Immature natural killer cell (primary cell): Measurements from ENCODE around the gene WDR1. TPM values are rescaled to one million over a fixed set of nuclear protein-coding genes. Genes with fewer than 3 reads are reported as not detected.

ENCODE experiments used
- DNase-seq, 3 donors: peaks; one replicate each; pipeline ENCODE4 v3.0.0; 2022; ENCODE audit warnings: mixed read lengths in 1 of 3
- H3K27ac Mint-ChIP-seq, 6 donors: one replicate each; pipeline ENCODE4 v1.8.0; 2020; ENCODE audit warnings: mixed read lengths in 6 of 6, mild to moderate bottlenecking in 5 of 6, inconsistent platforms in 4 of 6, moderate library complexity in 3 of 6
- H3K27me3 Mint-ChIP-seq, 3 donors: one replicate each; pipeline ENCODE4 v1.8.0; 2020 to 2021; ENCODE audit warnings: low read depth in 3 of 3, mild to moderate bottlenecking in 3 of 3, mixed read lengths in 3 of 3, moderate library complexity in 3 of 3, inconsistent platforms in 1 of 3
- H3K36me3 Mint-ChIP-seq, 3 donors: one replicate each; pipeline ENCODE4 v1.8.0; 2020; ENCODE audit warnings: mixed read lengths in 3 of 3, inconsistent platforms in 2 of 3, mild to moderate bottlenecking in 2 of 3
- H3K4me1 Mint-ChIP-seq, 2 donors: one replicate each; pipeline ENCODE4 v1.8.0; 2020; ENCODE audit warnings: inconsistent platforms in 2 of 2, mild to moderate bottlenecking in 2 of 2, mixed read lengths in 2 of 2, moderate library complexity in 1 of 2
- H3K4me3 Mint-ChIP-seq, 5 donors: one replicate each; pipeline ENCODE4 v1.8.0; 2020; ENCODE audit warnings: mild to moderate bottlenecking in 5 of 5, mixed read lengths in 5 of 5, inconsistent platforms in 3 of 5, moderate library complexity in 3 of 5
- H3K9me3 Mint-ChIP-seq, 6 donors: one replicate each; pipeline ENCODE4 v1.8.0; 2020; ENCODE audit warnings: mild to moderate bottlenecking in 6 of 6, mixed read lengths in 6 of 6, inconsistent platforms in 4 of 6, moderate library complexity in 3 of 6
- polyA plus RNA-seq, 3 donors: library from polyadenylated mRNA; unstranded; fragments of 300-500 nt; fragmentation: Illumina TruSeq; gene quantifications; one replicate each; pipeline ENCODE4 v1.2.3, GENCODE V29; 2021

The WDR1 gene
- polyA plus RNA-seq, 3 donors from 2014 or later = 339 to 509 (median 401) TPM

- Mint-ChIP-seq H3K4me3 (no peak overlapping the region), H3K27ac (peak overlapping the region in 1 of 6 donors; percentile 45), H3K9me3 (no peaks in the 10 kb centered on the region), H3K27me3 (no peaks in the 10 kb centered on the region), H3K4me1 (no peaks in the 10 kb centered on the region), H3K36me3 (peaks cover 4 to 27% (median 20%) of the 10 kb centered on the region in 3 donors)
- DNase-seq = no peak
Observed at GRCh38 chr4:10066670-10067651, 49.6 kb downstream of the WDR1 start.

DNA sequence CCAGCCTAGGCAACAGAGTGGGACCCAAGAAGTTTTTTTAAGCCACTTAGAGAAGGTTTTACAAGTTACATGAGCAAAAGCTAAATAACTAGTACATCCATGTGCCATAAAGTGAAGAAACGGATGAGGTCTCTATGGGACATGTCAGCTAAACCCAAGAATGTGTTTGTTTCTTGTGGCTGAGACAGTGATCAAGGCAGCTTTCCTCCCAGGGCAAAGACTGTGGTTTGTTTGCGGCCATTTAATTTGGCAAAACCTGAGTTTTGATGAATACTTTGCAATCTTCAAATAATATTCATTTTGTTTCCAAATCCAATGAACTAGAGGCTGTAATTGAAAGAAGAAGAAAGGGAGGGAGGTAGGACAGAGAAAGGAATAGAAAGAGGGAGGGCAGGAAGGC lies 50.4 kb downstream of the WDR1 start:
- peak overlapping the region in 3 of 6 donors; percentile 42 to 53 (median 45) for H3K27ac Mint-ChIP-seq
- peaks cover 0 to 2% (median 0%) of the 10 kb centered on the region in 3 donors for H3K27me3 Mint-ChIP-seq
- no peak overlapping the region for H3K4me3 Mint-ChIP-seq
- DNase-seq = no peak
- no peaks in the 10 kb centered on the region for H3K9me3 Mint-ChIP-seq
- peaks cover 4 to 29% (median 25%) of the 10 kb centered on the region in 3 donors for H3K36me3 Mint-ChIP-seq
- H3K4me1 Mint-ChIP-seq = no peaks in the 10 kb centered on the region

GRCh38 chr4:10063544-10064300 lies 52.9 kb downstream of the WDR1 start:
- no peak overlapping the region for H3K4me3 Mint-ChIP-seq
- DNase-seq = no peak
- H3K27me3 Mint-ChIP-seq = peaks cover 0 to 3% (median 0%) of the 10 kb centered on the region in 3 donors
- H3K9me3 Mint-ChIP-seq = no peaks in the 10 kb centered on the region
- no peaks in the 10 kb centered on the region for H3K4me1 Mint-ChIP-seq
- peak overlapping the region in 1 of 6 donors; percentile 55 for H3K27ac Mint-ChIP-seq
- H3K36me3 Mint-ChIP-seq = peaks cover 12 to 35% (median 22%) of the 10 kb centered on the region in 3 donors

DNA sequence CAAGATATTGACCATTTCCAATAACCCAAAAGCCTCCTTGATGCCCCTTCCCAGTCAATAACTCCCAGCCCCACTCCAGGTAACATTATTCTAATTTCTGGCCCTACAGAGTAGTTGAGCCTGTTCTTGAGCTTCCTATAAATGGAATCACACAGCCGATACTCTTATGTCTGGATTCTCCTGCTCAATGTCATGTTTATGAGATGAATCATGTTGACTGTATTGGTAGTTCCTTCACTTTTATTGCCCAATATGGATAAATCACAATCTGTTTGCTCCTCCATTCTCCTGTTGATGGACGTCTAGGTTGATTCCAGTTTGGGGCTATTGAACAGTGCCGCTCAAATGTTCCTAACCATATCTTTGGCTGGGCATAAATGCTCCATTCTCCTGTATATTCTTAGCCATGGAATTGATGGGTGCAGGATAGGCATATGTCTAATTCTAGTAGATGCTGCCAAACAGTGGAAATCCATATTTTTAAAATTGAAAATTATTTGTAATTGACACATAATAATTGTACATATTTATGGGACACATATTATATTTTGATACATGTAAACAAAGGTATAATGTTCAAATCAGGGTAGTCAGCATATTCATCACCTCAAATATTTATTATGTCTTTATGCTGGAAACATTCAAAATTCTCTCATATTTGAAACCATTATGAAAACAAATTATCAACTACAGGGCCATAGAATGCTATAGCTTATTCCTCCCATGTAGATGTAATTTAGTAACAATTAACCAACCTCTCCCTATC lies 54.8 kb downstream of the WDR1 start:
- H3K27ac Mint-ChIP-seq = no peak overlapping the region
- H3K36me3 Mint-ChIP-seq = peaks cover 8 to 36% (median 17%) of the 10 kb centered on the region in 3 donors
- H3K27me3 Mint-ChIP-seq = peaks cover 0 to 6% (median 0%) of the 10 kb centered on the region in 3 donors

GRCh38 chr4:10058371-10058770 lies 58.2 kb downstream of the WDR1 start:
- H3K4me3 Mint-ChIP-seq = no peak overlapping the region
- no peaks in the 10 kb centered on the region for H3K4me1 Mint-ChIP-seq
- H3K9me3 Mint-ChIP-seq = no peaks in the 10 kb centered on the region

More for the DNA sequence above, 54.8 kb downstream of the WDR1 start:
- Mint-ChIP-seq H3K4me3 (no peak overlapping the region), H3K4me1 (no peaks in the 10 kb centered on the region), H3K9me3 (no peaks in the 10 kb centered on the region)
- DNase-seq = no peak

DNA sequence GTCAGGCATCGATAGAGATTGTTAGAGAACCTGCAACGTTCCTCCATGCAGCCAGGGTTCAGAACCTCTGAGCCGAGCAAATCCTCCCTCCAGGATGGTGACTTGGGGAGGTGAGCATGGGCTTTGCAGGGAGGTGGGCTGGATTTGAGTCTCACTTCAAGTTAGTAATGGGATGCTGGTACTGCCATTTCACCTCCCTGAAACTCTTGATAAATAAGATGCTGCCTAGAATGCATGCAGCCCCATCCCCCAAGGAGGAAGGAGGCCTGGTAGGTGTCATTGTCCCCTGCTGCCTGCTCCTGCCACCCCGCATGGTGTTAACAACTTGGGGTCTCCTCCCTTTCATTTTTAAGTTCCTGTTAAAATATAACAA lies 59.6 kb downstream of the WDR1 start:
- no peaks in the 10 kb centered on the region for H3K4me1 Mint-ChIP-seq
- H3K36me3 Mint-ChIP-seq = peaks cover 8 to 25% (median 24%) of the 10 kb centered on the region in 3 donors
- no peak overlapping the region for H3K27ac Mint-ChIP-seq
- no peak for DNase-seq
- H3K4me3 Mint-ChIP-seq = no peak overlapping the region
- no peaks in the 10 kb centered on the region for H3K9me3 Mint-ChIP-seq
- peaks cover 0 to 11% (median 0%) of the 10 kb centered on the region in 3 donors for H3K27me3 Mint-ChIP-seq

More at GRCh38 chr4:10058371-10058770, 58.2 kb downstream of the WDR1 start:
- peaks cover 8 to 30% (median 22%) of the 10 kb centered on the region in 3 donors for H3K36me3 Mint-ChIP-seq
- DNase-seq = no peak
- peaks cover 0 to 6% (median 0%) of the 10 kb centered on the region in 3 donors for H3K27me3 Mint-ChIP-seq
- no peak overlapping the region for H3K27ac Mint-ChIP-seq

- H3K4me3 Mint-ChIP-seq = no peak overlapping the region
- H3K27ac Mint-ChIP-seq = no peak overlapping the region
- H3K9me3 Mint-ChIP-seq = no peaks in the 10 kb centered on the region
- DNase-seq = no peak
- H3K36me3 Mint-ChIP-seq = peaks cover 4 to 27% (median 20%) of the 10 kb centered on the region in 3 donors
- no peaks in the 10 kb centered on the region for H3K4me1 Mint-ChIP-seq
- H3K27me3 Mint-ChIP-seq = peaks cover 0 to 11% (median 0%) of the 10 kb centered on the region in 3 donors
Observed at GRCh38 chr4:10056334-10057022, 60.1 kb downstream of the WDR1 start.

DNA sequence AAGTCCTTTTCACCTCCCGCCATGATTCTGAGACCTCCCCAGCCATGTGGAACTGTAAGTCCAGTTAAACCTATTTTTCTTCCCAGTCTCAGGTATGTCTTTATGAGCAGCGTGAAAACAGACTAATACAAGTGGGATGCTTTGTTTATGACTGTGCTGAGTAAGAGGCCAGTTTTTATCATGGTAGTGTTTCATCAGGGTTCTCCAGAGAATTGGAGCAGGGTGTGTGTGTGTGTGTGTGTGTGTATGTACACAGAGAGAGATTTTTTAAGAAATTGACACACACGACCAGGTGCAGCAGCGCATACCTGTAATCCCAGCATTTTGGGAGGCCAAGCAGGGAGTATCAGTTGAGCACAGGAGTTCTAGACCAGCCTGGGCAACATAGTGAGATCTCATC lies 60.7 kb downstream of the WDR1 start:
- peak overlapping the region in 1 of 6 donors; percentile 43 for H3K27ac Mint-ChIP-seq
- H3K4me1 Mint-ChIP-seq = no peaks in the 10 kb centered on the region
- no peak overlapping the region for H3K4me3 Mint-ChIP-seq
- peaks cover 3 to 28% (median 20%) of the 10 kb centered on the region in 3 donors for H3K36me3 Mint-ChIP-seq
- no peaks in the 10 kb centered on the region for H3K9me3 Mint-ChIP-seq
- peaks cover 0 to 8% (median 0%) of the 10 kb centered on the region in 3 donors for H3K27me3 Mint-ChIP-seq
- DNase-seq = no peak

GRCh38 chr4:10054571-10055041 lies 62.0 kb downstream of the WDR1 start:
- H3K27ac Mint-ChIP-seq = peak overlapping the region in 1 of 6 donors; percentile 62
- no peaks in the 10 kb centered on the region for H3K4me1 Mint-ChIP-seq
- H3K36me3 Mint-ChIP-seq = peaks cover 3 to 32% (median 20%) of the 10 kb centered on the region in 3 donors
- H3K9me3 Mint-ChIP-seq = peaks cover 0 to 2% (median 0%) of the 10 kb centered on the region in 6 donors
- DNase-seq = no peak
- H3K27me3 Mint-ChIP-seq = peaks cover 0 to 8% (median 0%) of the 10 kb centered on the region in 3 donors
- H3K4me3 Mint-ChIP-seq = no peak overlapping the region

DNA sequence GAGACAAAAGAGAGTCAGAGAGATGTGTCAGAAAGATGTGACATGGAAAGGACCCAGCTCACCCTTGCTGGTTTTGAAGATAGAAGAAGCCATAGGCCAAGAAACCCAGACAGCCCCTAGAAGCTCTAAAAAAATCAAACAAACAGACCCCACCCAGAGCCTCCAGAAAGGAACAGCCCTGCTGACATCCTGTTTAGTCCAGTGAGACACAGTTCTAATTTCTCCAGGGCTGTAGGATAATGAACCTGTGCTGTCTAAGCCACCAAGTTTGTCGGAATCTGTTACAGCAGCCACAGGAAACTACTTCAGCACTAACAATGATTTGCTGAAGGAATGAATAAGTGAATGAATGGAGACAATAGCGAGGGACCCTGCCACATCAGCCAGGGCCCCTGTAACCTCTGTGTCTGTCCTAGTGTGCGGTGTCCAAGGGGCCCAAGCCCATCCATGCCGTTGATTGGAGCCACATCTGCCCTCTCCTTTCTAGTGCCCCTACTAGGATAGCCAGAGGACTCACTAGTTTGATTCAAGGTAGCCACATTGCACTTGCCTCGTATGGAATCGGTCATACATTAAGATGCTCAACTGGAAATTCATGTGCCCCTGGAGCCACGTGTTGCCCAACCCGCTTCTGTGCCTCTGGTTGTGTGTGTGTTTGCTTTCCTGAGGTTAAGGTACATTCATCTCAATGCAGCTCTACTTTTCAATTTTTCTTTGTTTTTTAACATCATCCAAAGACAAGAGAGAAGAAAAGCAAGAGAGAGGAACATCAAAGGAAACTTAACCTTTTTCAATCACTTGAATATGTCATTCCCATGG lies 62.8 kb downstream of the WDR1 start:
- H3K4me3 Mint-ChIP-seq = no peak overlapping the region

DNA sequence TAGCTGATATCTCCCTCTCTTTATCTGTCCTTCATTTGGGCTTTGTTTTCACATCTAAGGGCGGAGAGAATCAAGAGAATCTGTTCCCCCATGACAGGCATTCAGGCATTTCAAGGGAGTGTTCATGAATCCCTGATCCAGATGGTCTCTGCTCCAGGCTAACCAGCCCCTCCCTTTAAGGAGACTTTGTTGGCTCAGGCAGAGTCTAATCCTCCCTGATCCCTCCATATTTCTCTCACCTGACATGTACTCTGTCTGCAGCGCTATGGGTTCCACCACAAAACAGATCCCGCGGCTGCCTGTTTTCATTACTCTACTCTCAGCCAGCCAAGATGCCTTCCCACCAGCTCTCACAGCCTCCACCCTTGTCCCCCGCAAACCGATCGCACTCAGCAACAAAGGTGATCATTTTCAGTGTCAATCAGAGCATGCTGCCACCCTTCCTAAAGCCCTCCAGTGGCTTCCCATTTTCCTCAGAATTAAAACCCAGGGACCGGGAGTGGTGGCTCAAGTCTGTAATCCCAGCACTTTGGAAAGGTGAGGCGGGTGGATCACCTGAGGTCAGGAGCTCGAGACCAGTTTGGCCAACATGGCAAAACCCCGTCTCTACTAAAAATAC lies 65.0 kb downstream of the WDR1 start:
- Mint-ChIP-seq H3K36me3 (peaks cover 0 to 37% (median 11%) of the 10 kb centered on the region in 3 donors), H3K9me3 (peaks cover 0 to 2% (median 0%) of the 10 kb centered on the region in 6 donors), H3K4me1 (peaks cover 20% of the 10 kb centered on the region in 2 donors), H3K27ac (no peak overlapping the region), H3K27me3 (peaks cover 0 to 5% (median 2%) of the 10 kb centered on the region in 3 donors), H3K4me3 (no peak overlapping the region)
- DNase-seq = no peak

More for the DNA sequence above, 62.8 kb downstream of the WDR1 start:
- peaks cover 5 to 6% of the 10 kb centered on the region in 2 donors for H3K4me1 Mint-ChIP-seq
- H3K27me3 Mint-ChIP-seq = peaks cover 0 to 8% (median 0%) of the 10 kb centered on the region in 3 donors
- no peak for DNase-seq
- peaks cover 0 to 2% (median 0%) of the 10 kb centered on the region in 6 donors for H3K9me3 Mint-ChIP-seq
- H3K36me3 Mint-ChIP-seq = peaks cover 3 to 31% (median 15%) of the 10 kb centered on the region in 3 donors
- peak overlapping the region in 1 of 6 donors; percentile 28 for H3K27ac Mint-ChIP-seq
